Nephron progenitor cell (in vitro differentiated cells): Measurements from ENCODE around the gene ULBP1.

Experiments used
- DNase-seq: peaks from one replicate; pipeline ENCODE4 v3.0.0; 2021
- H3K27ac Mint-ChIP-seq: 2 replicates; pipeline ENCODE4 v1.8.0; 2021; ENCODE audit warnings: mild to moderate bottlenecking, moderate library complexity, mixed read lengths
- H3K27me3 Mint-ChIP-seq: 2 replicates; pipeline ENCODE4 v1.8.0; 2021; ENCODE audit warnings: mild to moderate bottlenecking, low read depth, mixed read lengths; ENCODE audit not compliant: poor library complexity
- H3K36me3 Mint-ChIP-seq: 2 replicates; pipeline ENCODE4 v1.8.0; 2021; ENCODE audit warnings: low read depth, mixed read lengths
- H3K4me1 Mint-ChIP-seq: 2 replicates; pipeline ENCODE4 v1.8.0; 2021; ENCODE audit warnings: mixed read lengths
- H3K4me3 Mint-ChIP-seq: 2 replicates; pipeline ENCODE4 v1.8.0; 2021; ENCODE audit warnings: mild to moderate bottlenecking, moderate library complexity, mixed read lengths
- H3K9me3 Mint-ChIP-seq: 2 replicates; pipeline ENCODE4 v1.8.0; 2021; ENCODE audit warnings: mild to moderate bottlenecking, moderate library complexity, mixed read lengths
- TF ChIP-seq, protein P1 (sequence below): fragments of 200-600 bp; sonication (generic); IDR thresholded peaks from 2 replicates; pipeline ENCODE4 v1.5.0; 2021; ENCODE audit warnings: antibody characterized with exemption

ULBP1 gene

DNA sequence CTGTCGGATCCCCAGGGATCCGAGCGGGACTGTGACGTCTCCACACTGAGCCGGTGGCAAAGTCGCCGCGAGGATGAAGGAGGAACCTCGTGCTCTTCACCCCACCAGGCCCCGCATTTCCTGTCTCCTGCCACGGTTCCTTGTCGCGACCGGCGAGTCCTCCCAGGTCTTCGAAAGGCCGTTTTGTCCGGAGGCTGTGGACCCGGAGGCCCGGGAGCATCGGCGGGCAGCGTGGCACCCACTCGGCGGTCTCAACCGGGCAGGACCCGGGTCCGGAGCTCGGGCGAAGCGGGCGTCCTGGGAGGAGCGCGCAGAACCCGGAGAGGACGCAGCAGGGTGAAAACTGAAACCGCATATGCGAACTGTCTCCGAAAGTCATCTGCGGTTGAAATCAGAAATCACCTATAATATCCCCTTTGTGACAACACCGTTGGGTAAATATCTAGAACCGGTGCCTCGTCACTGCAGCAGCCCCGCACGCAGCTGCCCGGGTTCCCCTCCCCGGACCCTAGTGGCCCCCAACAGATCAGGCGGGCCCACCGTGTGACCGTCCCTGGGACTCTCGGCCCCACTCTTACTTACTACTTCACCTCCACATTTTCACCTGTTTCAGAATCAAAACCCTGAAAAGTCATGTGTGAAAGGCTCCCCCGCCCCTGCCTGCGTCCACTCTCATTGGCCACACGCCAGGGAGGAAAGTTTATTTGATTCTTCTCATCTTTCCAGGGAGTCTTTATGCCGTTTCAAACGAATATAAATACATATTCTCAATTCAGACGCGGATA lies 25.0 kb upstream of the ULBP1 start:
- peak; percentile 33 for DNase-seq

DNA sequence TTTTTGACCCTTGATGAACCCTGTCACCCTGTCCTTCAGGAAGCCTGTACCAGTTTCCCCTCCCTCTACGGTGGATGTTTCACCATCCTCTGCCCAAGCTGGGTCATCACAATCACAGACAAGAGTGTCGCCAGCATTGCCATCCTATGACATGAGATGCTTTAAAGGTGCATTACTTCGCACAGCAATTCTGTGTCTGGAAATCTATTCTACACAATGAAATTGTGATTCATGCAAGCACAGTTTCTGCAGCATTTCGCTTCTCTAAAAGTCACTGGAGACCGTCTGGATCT lies 24.4 kb upstream of the ULBP1 start:
- Mint-ChIP-seq H3K27me3 (peaks cover 100% of the 10 kb centered on the region), H3K27ac (no peak overlapping the region), H3K4me3 (peak overlapping the region; percentile 68), H3K9me3 (no peaks in the 10 kb centered on the region), H3K4me1 (peaks cover 7% of the 10 kb centered on the region), H3K36me3 (no peaks in the 10 kb centered on the region)
- TF ChIP-seq, protein P1, sequence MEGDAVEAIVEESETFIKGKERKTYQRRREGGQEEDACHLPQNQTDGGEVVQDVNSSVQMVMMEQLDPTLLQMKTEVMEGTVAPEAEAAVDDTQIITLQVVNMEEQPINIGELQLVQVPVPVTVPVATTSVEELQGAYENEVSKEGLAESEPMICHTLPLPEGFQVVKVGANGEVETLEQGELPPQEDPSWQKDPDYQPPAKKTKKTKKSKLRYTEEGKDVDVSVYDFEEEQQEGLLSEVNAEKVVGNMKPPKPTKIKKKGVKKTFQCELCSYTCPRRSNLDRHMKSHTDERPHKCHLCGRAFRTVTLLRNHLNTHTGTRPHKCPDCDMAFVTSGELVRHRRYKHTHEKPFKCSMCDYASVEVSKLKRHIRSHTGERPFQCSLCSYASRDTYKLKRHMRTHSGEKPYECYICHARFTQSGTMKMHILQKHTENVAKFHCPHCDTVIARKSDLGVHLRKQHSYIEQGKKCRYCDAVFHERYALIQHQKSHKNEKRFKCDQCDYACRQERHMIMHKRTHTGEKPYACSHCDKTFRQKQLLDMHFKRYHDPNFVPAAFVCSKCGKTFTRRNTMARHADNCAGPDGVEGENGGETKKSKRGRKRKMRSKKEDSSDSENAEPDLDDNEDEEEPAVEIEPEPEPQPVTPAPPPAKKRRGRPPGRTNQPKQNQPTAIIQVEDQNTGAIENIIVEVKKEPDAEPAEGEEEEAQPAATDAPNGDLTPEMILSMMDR = no peak
- no peak for DNase-seq

More for the DNA sequence above, 25.0 kb upstream of the ULBP1 start:
- H3K27me3 Mint-ChIP-seq = peaks cover 100% of the 10 kb centered on the region
- peaks cover 7% of the 10 kb centered on the region for H3K4me1 Mint-ChIP-seq
- H3K4me3 Mint-ChIP-seq = peak overlapping the region; percentile 68
- no peak overlapping the region for H3K27ac Mint-ChIP-seq
- TF ChIP-seq, protein P1 = no peak
- no peaks in the 10 kb centered on the region for H3K9me3 Mint-ChIP-seq
- H3K36me3 Mint-ChIP-seq = no peaks in the 10 kb centered on the region

DNA sequence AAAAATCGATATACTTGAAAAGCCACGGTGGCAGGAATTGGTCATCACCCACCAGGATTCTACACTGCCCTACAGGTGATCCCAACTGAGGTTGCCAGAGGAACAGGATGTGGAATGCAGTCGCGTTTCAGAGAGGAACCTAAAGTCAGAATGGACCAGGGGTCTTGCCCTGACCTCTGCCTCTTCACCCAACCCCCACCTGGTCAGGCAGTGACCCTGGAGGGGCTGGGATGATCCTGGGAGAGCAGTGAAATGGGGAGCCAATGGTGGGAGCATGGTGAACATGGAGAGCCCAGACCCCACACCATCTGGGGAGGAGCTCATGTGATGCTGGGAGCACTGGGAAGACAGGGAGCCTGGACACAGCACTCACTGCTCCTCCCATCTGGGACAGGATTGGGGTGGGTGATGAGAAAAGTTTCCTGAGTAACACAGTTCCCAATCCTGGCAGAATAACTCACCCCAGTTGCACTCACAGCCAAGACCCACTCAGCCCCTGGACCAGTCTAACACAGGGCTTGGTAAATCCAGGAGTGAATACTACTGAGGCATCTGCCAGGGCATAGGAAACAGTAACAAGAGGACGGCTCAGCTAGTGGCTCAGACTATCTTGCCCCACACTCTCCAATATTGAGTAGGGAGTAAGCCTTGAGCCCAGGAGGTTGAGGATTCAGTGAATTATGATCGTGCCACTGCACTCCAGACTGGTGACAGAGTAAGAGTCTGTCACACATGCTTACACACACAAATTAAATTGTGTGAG lies 23.7 kb upstream of the ULBP1 start:
- Mint-ChIP-seq H3K27ac (no peak overlapping the region), H3K4me3 (peak overlapping the region; percentile 44), H3K9me3 (no peaks in the 10 kb centered on the region), H3K4me1 (peaks cover 7% of the 10 kb centered on the region), H3K36me3 (no peaks in the 10 kb centered on the region), H3K27me3 (peaks cover 98% of the 10 kb centered on the region)
- no peak for DNase-seq
- TF ChIP-seq, protein P1 = no peak

DNA sequence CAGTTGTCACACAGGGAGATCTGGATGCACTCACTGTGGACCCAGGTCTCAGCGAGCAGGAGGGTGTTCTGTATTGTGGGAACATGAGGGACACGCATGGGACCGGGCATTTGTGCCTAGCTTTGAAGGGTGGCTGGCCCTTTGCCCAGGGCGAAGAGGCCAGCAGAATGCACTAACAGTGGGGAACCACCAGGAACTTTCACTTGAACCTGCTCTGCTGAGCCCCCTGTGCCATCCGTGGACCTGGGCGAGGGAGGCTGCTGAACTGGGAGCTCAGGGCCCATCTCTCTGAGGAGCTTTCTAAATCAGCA lies 23.1 kb upstream of the ULBP1 start:
- Mint-ChIP-seq H3K4me3 (peak overlapping the region; percentile 44), H3K4me1 (peaks cover 7% of the 10 kb centered on the region), H3K27me3 (peaks cover 98% of the 10 kb centered on the region), H3K36me3 (no peaks in the 10 kb centered on the region), H3K9me3 (no peaks in the 10 kb centered on the region), H3K27ac (no peak overlapping the region)
- no peak for DNase-seq
- TF ChIP-seq, protein P1 = no peak

DNA sequence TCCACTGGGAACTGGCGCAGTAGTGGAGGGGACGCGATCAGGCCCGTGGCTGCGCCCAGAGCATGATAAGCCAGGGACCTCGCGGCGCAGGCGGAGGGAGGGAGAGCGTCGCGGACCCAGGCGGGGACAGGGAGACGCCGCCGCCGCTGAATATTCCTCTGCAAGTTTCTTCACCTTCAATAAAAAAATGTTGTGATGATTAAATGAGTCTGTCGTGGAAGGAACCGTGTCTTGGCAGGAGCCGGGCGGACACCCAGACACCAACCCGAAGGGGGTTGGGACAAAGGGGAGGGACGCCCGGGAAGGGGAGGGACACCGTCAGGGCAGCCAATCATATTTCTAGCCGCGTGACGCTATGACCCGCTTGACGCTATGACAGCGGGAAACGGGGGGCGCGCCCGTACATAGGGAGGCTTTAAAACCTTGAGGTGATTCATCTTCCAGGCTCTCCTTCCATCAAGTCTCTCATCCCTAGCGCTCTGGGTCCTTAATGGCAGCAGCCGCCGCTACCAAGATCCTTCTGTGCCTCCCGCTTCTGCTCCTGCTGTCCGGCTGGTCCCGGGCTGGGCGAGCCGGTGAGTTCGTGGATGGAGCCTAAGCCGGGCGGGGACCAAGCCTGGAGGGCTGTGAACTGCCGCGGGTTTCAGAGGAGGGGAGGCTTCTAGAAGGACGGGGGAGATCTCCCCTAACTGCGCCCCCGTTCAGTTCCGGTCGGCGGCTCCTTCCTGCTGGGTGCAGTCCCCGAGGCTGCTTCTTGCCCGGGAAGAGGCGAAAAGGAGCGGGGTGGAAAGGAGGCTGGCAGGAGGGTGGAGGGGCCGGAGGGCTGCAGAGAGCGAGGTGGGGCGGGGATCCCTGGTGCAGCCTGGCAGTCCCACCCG lies 21.9 kb upstream of the ULBP1 start, which contains the start of gene ULBP2:
Gene ULBP2, plus strand, starts transcription at position 432 of the 878 bp plus-strand sequence. Its CDS starts 59 bp downstream, at position 491.
- H3K27me3 Mint-ChIP-seq = peaks cover 98% of the 10 kb centered on the region
- H3K4me1 Mint-ChIP-seq = peaks cover 7% of the 10 kb centered on the region
- H3K36me3 Mint-ChIP-seq = no peaks in the 10 kb centered on the region
- peak; percentile 71 for DNase-seq
- H3K9me3 Mint-ChIP-seq = no peaks in the 10 kb centered on the region
- peak within 1 kb of the TSS; percentile 82 for H3K4me3 Mint-ChIP-seq
- TF ChIP-seq, protein P1 = no peak
- no peak within 1 kb of the TSS for H3K27ac Mint-ChIP-seq
